Activated effector memory CD4-positive, alpha-beta T cell treated with Interleukin-2 at 50 U/mL for 16 hours (primary cell): ENCODE results near the gene FN3KRP.

Source experiments
- DNase-seq: peaks from one replicate; pipeline ENCODE4 v3.0.0-alpha.2; 2020

The FN3KRP gene, protein sequence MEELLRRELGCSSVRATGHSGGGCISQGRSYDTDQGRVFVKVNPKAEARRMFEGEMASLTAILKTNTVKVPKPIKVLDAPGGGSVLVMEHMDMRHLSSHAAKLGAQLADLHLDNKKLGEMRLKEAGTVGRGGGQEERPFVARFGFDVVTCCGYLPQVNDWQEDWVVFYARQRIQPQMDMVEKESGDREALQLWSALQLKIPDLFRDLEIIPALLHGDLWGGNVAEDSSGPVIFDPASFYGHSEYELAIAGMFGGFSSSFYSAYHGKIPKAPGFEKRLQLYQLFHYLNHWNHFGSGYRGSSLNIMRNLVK

DNA sequence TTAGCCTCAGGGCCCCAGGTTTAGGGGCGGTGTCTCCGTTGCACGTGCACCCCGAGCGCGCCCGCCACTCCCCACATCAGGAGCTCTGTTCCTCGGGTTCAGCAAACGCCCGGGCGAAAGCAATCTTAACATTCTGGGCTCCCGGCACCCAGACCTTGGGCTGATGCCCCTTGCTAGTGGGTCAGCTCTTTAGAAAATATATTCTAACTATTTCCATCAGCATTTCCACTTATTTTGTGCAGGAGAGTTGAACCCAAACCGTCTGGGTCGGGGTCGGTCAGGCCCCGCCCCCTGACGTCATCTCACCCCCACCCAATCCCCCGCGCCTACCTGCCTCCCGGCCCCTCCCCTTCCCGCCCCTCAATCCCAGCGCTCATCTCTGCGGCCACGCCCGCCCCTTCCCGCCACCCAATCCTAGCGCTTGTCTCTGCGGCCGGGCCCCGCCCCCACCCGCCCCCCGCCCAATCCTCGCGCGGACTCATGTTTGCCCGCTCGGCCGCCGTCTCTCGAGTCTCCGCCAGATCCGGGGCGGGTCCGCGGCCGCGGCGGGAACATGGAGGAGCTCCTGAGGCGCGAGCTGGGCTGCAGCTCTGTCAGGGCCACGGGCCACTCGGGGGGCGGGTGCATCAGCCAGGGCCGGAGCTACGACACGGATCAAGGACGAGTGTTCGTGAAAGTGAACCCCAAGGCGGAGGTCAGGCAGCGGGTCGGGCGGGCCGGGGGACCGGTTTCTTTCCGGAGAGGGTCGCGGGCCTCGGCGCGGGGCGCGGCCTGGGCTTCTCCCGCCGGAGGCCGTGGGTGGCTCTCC, at the start of gene FN3KRP:
TSS of gene FN3KRP (plus strand) at position 504 of the 808 bp plus-strand sequence. CDS start at position 554, 50 bp downstream.
- peak; percentile 76 for DNase-seq

DNA sequence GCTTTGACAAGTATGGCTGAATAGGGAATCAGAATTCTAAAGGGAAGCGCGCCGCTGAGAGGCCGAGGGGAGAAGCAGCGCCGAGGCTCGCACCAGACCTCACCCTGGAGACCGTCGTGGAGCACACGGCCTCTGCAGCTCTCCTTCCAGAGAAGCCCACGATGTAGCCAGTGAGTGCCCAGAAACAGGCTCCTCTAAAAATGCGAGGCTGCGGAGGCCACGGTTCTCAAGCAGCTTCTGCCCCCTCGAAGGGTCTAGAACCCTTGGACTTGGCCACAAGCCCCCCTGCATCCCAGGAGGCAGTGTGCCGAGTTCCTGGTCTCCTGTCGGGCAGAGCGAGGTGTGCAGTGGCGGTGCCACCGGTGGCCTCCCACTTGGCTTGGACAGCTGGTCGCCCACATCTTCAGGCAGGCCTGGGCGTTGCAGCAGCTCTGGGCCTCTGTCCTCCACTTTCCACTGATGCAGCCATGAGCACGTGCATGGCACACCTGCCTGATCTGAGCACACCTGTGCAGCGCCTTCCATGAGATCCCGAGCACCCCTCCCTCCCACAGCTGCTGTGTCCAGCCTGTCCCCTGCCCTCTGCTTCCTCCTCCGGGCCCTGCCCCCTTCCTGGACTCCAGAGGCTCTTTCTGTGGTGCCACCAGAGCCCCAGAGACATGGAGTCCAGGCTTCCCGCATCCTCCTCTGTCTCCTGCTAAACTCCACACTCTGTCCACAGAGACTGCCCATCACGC, 49.4 kb upstream of the FN3KRP start:
- no peak for DNase-seq

DNA sequence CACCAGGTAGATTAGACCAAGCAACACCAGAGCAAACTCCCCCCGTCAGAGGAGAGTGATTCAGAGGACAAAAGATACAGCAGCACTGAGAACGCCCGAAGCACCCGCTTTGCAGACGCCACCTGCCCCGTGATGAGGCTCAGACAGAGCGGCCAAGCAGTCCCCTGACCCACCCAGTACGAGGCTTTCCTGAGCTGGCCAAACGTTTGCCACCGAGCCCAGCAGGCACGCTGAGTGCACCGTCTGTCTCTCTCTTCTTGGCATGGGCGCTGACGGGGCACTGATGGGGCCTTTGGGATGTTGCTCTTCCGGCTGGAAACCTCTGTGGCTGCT, 48.9 kb upstream of the FN3KRP start:
- DNase-seq: no peak

DNA sequence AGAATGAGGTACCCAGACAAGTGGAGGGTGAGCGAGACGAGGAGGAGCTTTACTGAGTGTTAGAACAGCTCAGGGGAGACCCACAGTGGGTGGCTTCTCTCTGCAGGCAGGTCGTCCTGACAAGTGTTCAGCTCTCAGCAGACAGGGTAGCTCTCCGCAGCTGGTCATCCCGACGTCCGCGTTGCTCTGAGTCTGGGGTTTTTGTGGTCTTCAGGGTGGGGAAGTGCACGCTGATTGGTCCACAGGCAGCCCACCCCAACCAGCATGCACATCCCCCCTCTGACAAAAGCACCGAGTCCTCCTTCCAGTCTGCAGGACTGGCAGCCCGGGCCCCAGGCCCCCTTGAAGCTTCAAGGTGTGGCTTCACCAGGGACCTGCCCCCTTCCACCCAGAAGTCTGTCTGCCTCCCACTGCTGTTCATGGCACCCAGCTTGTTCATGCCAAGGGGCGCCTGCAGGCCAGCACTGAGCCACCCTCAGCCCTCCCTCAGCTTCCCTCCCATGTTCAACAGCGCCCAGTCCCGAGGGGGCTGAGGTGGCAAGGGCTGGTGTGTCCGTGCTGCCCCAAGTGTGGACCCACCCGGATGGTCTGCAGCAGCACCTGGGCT, 48.4 kb upstream of the FN3KRP start:
- DNase-seq: no peak

DNA sequence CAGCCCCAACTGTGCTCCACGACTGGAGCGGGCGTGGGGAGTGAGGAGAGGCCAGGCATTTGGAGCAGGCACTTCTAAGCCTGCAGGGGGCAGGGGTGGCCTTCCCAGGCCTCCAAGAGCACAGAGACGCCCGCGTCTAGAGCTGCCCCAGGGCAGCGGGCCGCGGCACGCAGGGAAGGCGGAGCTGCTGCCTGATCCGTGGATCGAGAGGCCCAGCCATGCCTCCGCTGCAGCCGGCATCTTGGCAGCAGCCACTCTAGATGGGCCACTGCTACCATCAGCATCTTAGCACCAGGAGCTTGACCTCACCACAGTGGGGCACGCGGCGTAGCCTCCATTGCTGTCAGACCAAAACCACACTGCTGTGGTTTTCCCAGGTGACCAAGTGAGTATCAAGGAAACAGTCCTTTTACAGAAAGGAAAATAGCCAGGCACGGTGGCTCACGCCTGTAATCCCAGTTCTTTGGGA, 47.8 kb upstream of the FN3KRP start:
- no peak for DNase-seq

DNA sequence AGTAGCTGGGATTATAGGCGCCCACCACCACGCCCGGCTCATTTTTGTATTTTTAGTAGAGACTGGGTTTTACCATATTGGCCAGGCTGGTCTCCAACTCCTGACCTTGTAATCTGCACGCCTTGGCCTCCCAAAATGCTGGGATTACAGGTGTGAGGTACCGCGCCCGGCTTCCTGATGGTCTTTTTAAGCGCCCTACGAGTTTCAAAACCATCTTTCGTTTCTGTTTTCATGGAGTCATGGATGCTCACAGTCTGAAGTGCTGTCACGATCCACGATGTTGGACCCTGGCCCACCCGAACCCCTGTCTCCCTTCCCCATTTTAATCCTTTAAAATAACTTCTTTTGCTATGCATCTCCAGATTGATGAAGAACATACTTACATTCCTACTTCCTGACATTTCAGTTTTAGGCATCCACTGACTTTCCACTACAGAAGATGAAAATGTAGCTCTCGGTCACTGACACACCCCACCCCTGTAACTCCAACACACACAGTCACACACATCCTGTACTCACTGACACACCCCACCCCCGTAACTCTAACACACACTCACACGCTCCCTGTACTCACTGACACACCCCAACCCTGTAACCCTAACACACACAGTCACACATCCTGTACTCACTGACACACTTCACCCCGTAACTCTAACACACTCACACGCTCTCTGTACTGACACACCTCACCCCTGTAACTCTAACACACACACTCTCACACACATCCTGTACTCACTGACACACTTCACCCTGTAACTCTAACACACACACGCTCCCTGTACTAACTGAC, 45.6 kb upstream of the FN3KRP start:
- no peak for DNase-seq

DNA sequence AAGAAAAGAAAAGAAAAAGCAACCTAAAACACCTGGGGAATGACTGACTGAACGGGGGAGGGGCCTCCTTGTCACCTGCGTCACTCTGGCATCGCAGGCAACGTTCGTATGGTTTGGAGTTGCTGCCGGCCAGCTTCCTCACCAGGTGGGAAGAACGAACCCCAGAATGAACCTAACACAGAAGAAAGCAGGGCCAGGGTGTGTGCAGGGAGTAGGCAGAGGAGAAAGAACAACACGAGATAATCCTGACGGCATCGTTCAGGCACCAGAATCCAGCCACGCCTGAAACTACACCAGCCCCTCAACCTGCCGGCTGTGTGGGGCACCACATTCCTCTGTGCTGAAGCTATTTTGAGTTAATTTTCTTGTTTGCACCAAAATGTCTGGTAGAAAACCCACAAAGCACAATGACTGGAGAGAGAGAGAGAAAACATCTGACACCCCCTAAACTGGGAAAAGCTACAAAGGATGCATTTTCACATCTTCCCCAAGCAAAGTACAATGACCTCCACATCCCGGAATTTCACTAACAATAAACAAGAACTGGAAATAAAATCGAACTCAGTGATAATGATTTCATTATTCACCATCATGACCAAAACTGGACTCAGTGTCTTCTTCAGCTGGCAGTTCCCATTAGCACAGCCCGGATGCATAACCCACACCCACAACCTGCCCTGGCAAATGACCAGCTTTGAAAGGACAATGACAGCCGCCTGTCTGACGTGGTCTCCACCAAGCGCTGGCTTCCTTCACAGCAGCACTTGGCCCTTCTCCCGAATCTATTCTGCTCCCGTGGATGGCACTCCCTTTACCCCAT, 41.6 kb upstream of the FN3KRP start:
- no peak for DNase-seq

DNA sequence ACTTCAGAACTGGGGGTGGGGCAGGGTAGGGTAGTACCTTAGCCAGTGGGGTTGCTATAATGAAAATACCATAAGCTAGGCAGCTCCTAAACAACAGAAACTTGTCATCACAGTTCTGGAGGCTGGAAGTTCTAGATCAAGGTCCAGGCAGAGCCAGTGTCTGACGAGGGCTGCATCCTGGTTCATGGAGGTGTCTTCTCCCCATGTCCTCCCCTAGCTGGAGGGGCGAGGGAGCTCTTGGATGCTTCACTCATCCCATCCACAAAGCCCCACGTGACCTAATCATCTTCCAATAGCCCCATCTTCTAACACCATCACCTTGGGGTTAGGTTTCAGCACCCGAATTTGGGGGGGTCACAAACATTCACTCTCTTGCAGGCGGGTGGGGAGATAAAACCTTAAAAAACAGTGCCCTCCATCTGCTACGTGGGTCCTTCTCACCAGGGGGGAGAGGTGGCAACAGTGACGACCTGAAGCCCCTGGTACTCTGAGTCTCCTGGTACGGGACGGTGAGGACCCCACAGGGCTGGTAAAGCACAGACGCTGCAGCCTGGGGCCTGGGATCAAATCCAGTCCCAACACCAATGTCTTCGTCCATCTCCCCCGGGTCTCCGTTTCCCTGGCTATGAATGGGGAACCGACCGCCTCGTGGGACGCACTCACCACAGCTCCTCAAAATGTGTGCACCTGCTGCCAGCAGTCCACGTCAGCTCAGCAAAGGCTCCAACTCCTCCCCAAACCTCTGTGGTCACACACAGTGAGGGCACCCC, 40.8 kb upstream of the FN3KRP start:
- DNase-seq: no peak

DNA sequence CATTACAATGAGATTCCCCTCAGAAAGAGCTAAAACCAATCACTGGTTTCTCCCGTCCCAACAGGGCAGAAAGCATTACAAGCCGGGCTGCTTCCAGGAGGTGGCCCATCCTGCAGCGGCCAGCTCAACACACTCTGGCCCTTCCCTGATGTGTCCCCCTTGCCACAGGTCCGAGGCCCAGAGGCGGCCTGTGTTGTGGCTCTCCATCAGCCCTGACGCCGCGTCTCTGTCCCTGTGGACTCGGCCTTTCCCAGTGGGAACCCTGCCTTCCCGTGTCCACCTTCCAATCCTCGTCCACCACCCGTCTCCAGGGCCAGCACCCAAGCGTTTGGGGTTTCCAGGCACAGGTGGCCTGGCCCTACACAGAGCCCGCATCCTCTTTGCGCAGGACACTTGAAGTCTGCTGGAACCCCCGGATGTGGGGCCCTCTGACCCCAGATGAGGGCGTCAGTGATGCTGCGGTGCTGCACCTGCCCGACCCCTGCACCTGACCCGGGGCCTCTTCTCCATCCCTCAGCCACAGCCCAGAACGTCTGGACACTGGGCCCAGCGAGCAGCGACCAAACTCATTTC, 39.1 kb upstream of the FN3KRP start:
- no peak for DNase-seq

DNA sequence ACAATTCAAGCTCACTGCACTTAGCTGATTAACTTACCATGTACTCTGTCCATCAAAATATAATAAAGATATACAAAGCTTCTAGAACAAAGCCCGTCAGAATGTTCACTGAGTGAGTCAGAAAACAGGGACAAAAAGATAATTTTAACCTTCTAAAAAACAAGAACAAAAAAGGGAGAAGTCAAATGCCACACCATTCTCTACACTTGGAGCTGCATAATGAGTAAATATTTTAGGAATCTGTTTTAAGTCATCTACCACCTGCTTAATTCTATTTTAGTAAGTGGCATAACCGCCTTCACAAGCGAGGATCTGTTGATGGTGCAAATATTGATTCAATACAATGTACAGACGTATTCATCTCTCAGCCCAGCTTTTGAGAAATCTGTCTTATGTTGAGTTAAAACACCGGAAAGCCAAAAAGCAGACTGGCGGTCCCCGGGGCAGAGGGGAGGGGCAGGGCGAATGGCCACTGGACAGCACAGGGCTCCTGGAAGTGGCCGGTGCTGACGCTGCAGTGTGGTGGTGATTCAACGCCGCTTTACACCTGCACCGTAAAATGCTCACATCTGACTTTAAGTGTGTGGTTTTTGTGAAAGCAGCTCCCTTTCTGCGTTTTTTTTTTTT, 38.1 kb upstream of the FN3KRP start:
- DNase-seq: no peak

DNA sequence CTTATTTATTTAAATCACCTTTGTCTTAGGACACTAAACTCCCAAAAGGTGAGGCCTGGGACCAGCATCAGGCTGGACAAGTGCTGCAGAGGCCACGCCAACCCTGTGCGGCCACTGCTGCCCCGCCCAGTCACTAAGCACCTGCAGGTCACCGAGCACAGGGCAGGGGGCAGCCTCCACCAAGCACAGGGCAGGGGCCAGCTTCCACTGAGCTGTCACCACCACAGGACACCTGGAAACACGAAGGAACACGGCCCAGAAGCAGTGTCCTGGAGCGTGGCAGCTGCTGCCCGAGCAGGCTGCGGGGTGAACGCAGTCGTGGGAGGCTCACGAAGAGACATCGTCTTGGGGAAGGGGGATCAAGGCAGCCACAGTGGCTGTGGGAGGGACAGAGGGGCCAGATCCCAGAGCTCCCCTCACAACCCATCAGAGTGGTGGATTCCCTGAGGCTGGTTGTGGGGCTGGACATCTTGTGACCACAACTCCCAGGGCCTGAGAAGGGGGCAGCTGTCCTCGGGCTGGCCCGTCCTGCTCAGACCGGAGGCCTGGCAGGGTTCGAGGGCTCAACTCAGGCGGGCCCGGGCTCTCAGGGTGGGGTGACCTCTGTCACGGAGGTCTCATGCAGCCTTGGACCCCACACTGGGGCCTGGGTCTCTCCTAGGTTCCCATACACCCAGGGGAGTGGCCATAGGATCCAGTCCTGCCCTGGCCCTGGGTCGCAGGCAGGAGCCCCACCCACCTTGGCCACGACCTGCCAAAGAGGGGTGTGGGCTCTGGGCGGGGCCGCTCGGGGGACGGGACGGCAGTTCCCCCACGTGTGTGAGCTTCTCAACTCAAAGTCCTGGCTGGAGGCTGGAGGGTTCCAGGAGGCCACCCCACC, 36.7 kb upstream of the FN3KRP start:
- no peak for DNase-seq

DNA sequence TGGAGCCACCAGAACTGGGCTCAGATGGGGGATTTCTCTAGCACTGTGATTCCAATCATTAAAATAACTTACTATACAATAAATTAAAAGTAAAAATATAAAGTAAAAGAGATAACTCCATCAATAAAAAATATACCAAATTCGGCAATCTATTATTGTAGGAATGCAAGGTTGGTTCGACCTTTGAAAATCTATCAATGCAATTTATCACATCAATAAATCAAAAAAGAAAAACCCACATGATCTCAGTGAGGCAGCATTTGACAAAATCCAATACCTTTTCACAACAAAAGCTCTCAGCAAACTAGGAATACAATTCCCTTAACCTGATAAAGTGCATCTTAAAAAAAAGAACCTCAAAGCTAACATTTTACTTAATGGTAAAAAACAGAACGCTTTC, 35.0 kb upstream of the FN3KRP start:
- DNase-seq: no peak

DNA sequence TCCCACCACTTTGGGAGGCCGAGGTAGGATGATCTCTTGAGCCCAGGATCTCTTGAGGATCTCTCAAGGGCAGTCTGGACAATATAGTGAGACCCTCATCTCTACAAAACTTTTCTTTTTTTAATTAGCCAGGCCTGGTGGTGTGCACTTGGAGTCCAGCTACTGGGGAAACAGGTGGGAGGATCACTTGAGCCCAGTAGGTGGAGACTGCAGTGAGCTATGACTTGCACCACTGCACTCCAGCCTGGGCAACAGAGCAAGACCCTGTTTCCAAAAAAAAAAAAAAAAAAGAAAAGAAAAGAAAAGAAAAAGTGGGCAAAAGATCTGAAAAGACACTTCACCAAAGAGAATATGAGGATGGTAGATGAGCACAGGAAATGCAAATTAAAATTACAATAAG, 33.0 kb upstream of the FN3KRP start:
- no peak for DNase-seq

DNA sequence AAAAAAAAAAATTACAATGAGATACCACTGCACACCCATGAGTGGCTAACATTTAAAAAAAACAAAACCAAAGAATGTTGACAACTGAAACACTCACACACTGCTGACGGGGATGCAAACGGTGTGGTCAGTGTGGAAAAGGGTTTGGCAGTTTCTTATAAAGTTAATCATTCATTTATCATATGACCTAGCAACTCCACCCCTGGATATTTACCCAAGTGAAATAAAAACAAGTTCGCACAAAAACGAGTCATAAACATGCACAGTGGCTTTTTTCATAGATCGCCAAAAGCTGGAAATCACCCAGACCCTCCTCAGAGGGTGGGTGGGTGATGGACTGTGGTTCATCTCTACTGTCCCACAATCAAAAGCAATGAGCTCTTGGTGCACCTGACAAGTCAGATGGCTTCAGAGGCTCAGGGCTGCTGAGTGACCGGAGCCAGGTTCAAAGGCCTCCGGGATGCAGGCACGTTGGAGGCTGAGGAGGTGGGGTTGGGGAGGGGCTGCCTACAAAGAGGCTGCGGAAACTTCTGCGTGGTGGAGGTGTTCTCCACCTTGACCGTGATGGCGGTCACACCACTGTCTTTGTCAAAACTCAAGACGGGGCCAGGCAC, 32.2 kb upstream of the FN3KRP start:
- DNase-seq: no peak

DNA sequence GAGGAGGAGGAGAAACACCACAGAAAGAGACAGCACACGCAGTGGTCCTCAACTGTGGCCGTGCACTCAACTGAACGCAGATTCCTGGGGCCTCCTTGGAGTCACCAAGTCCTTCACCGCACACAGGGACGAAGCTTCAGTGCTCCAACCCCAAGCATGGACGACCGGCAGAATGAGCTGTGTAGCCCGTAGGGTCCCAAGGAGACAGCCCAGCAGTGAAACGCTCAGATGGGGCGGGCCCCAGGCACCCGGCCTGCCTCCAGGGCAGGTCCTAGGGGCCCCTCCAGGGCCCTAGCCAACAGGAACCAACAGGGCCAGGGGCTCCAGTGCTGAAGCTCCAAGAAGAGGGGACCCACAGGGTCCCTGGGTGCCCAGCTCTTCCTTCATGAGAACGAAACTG, 31.2 kb upstream of the FN3KRP start:
- DNase-seq: no peak

DNA sequence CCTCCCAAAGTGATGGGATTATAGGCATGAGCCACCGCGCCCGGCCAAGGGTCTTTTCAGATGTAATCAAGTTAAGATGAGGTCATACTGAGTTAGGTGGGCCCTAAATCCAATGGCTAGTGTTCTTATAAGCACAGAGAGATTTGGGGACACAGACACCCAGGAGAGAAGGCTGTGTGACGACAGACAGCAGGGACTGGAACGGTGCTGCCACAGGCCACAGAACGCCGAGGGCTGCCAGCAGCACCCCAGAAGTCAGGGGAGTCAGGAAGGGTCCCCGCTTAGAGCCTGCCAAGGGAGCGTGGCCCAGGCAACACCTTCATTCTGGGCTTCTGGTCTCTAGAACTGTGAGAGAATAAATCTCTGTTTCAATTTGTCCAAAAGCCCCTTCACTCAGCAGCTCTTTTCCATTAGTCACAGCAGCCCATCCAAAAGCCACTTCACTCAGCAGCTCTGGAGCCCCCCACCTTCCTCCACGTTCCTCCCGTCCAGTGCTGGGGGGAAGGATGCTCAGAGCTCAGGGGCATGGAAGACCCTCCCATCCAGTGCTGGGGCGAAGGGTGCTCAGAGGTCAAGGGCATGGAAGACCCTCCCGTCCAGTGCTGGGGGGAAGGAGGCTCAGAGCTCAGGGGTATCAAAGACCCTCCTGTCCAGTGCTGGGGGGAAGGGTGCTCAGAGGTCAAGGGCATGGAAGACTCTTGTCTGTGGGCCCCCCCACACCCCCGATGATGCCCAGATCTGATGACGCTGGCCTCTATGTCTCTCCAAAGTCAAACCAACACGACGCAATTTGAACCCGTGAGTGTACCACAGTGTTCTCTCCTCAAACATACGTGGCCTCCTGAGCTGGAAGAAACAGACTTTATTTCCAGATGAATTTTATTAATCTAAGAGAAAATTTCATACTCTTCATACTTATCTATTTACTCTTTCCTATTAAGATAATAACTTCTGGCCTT, 29.9 kb upstream of the FN3KRP start:
- no peak for DNase-seq

DNA sequence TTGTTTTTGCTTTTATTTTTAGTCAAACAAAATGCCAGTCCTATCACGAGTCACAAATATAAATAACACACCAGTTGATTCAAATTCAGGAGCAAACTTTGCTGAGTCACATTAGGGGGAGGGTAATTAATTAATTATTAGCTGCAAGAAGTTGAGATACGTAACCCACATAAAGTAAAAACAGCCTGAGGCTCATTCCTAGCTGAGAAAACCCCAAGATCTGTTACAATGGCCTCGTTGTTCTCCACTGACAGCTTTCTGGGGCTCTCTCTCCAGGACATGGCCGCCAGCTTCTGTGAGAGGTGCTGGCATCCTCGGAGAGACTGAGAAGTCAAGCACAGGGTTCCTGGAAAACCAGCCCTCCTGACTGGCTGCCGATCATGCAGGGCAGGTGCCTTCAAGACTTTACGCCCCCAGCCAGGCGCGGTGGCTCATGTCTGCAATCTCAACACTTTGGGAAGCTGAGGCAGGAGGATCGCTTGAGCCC, 29.1 kb upstream of the FN3KRP start:
- no peak for DNase-seq
